ENCODE results near the gene SPSB2. TPM values are rescaled to one million over a fixed set of nuclear protein-coding genes. Genes with fewer than 3 reads are reported as not detected.

SPSB2 gene
- total and polyA plus RNA-seq, 3 donors from 2014 or later: 11.6 to 22.0 (median 21.3) TPM

- 83 to 84% methylated on average over 11 to 14 of the region's 14 CpGs for WGBS, 2 donors
- DNase-seq: no peak
- intact Hi-C loops (cut with DNase I; ENCODE audit: low total_unique reads): no loop called here
- no peak for TF ChIP-seq POLR2A (IDR thresholded peaks at IDR 0.05)
- no peak for TF ChIP-seq CTCF (IDR thresholded peaks at IDR 0.05)
- peaks cover 15% of the 10 kb centered on the region for H3K4me1 ChIP-seq
- H3K27me3 ChIP-seq: no peaks in the 10 kb centered on the region
- H3K27ac ChIP-seq: no peak overlapping the region
- H3K36me3 ChIP-seq (ENCODE audit: low read depth, missing control alignments): no peaks in the 10 kb centered on the region
- H3K4me3 ChIP-seq: no peak overlapping the region
- no peaks in the 10 kb centered on the region for H3K9me3 ChIP-seq
These were observed 44.6 kb upstream of the SPSB2 start for GRCh38 chr12:6917491-6918231.

GRCh38 chr12:6916426-6917200 lies 43.5 kb upstream of the SPSB2 start:
- no peak for DNase-seq
- intact Hi-C loops (cut with DNase I; ENCODE audit: low total_unique reads): no loop called here
- Histone ChIP-seq H3K4me3 (no peak overlapping the region), H3K27me3 (no peaks in the 10 kb centered on the region), H3K36me3 (ENCODE audit: low read depth, missing control alignments) (no peaks in the 10 kb centered on the region), H3K27ac (no peak overlapping the region), H3K9me3 (no peaks in the 10 kb centered on the region), H3K4me1 (peaks cover 15% of the 10 kb centered on the region)
- 88 to 93% methylated on average over 10 to 11 of the region's 11 CpGs for WGBS, 2 donors
- TF ChIP-seq CTCF (IDR thresholded peaks at IDR 0.05): no peak
- TF ChIP-seq POLR2A (IDR thresholded peaks at IDR 0.05): no peak

GRCh38 chr12:6915789-6916285 lies 42.7 kb upstream of the SPSB2 start:
- H3K27me3 ChIP-seq: no peaks in the 10 kb centered on the region
- no peak overlapping the region for H3K27ac ChIP-seq
- no peak for DNase-seq
- H3K4me1 ChIP-seq: peaks cover 15% of the 10 kb centered on the region
- H3K36me3 ChIP-seq (ENCODE audit: low read depth, missing control alignments): no peaks in the 10 kb centered on the region
- 58 to 67% methylated on average over 9 to 14 of the region's 14 CpGs for WGBS, 2 donors
- H3K4me3 ChIP-seq: no peak overlapping the region
- no peaks in the 10 kb centered on the region for H3K9me3 ChIP-seq
- intact Hi-C loops (cut with DNase I; ENCODE audit: low total_unique reads): no loop called here
- TF ChIP-seq CTCF (IDR thresholded peaks at IDR 0.05) (no peak), POLR2A (IDR thresholded peaks at IDR 0.05) (no peak)

- no peaks in the 10 kb centered on the region for H3K36me3 ChIP-seq (ENCODE audit: low read depth, missing control alignments)
- H3K27ac ChIP-seq: peak overlapping the region in 1 of 2 donors; percentile 48
- no peaks in the 10 kb centered on the region for H3K9me3 ChIP-seq
- H3K27me3 ChIP-seq: no peaks in the 10 kb centered on the region
- intact Hi-C loops (cut with DNase I; ENCODE audit: low total_unique reads): no loop called here
- DNase-seq: no peak
- H3K4me3 ChIP-seq: peak overlapping the region; percentile 41 to 62
- H3K4me1 ChIP-seq: peaks cover 15% of the 10 kb centered on the region
- TF ChIP-seq CTCF (IDR thresholded peaks at IDR 0.05) (no peak), POLR2A (IDR thresholded peaks at IDR 0.05) (no peak)
- 18 to 19% methylated on average over 29 of the region's 29 CpGs for WGBS, 2 donors
These were observed 42.1 kb upstream of the SPSB2 start for GRCh38 chr12:6914947-6915788.
